CD4-positive, CD25-positive, alpha-beta regulatory T cell (primary cell): Measurements from ENCODE around the gene EEF1AKMT2. TPM values are rescaled to one million over a fixed set of nuclear protein-coding genes. Genes with fewer than 3 reads are reported as not detected.

Experiments
- ATAC-seq, 2 donors: fragments of 150-1000 bp; cut with Tn5 transposase; one replicate each; pipeline ENCODE4 v1.10.0; 2021; ENCODE audit warnings: low read depth in 2 of 2, moderate number of reproducible peaks in 2 of 2, moderate library complexity in 1 of 2
- DNase-seq, 3 donors: peaks; one replicate each; pipeline versions ENCODE4 v3.0.0 to v3.0.0-alpha.2; 2012 to 2022; ENCODE audit warnings: mixed read lengths in 1 of 3
- H3K27ac ChIP-seq: one replicate; pipeline ENCODE4 v1.7.0; 2013; ENCODE audit warnings: mild to moderate bottlenecking, low read length; ENCODE audit not compliant: insufficient read depth, poor library complexity, severe bottlenecking
- H3K27me3 ChIP-seq: one replicate; pipeline ENCODE4 v1.7.0; 2013; ENCODE audit warnings: low read length; ENCODE audit not compliant: control insufficient read depth, insufficient read depth
- H3K36me3 ChIP-seq: one replicate; pipeline ENCODE4 v1.7.0; 2013; ENCODE audit warnings: mild to moderate bottlenecking, low read length, moderate library complexity; ENCODE audit not compliant: control insufficient read depth, insufficient read depth
- H3K4me1 ChIP-seq: 2 replicates; pipeline ENCODE4 v1.7.0; 2013; ENCODE audit warnings: mild to moderate bottlenecking, low read length; ENCODE audit not compliant: insufficient read depth, control insufficient read depth, poor library complexity, severe bottlenecking
- H3K4me3 ChIP-seq: one replicate; pipeline ENCODE4 v1.7.0; 2013; ENCODE audit warnings: low read depth, mild to moderate bottlenecking, low read length, moderate library complexity
- H3K9me3 ChIP-seq, 2 experiments: 1 replicate in 1 of 2; 2 replicates in 1 of 2; pipeline ENCODE4 v1.7.0; 2013; ENCODE audit warnings: low read length in 2 of 2, mild to moderate bottlenecking in 1 of 2, moderate library complexity in 1 of 2; ENCODE audit not compliant: control insufficient read depth in 2 of 2
- H3K27ac Mint-ChIP-seq, 3 donors: one replicate each; pipeline ENCODE4 v1.8.0; 2020 to 2022; ENCODE audit warnings: mild to moderate bottlenecking in 3 of 3, mixed read lengths in 3 of 3, moderate library complexity in 2 of 3
- H3K27me3 Mint-ChIP-seq: one replicate; pipeline ENCODE4 v1.8.0; 2022; ENCODE audit warnings: mild to moderate bottlenecking, mixed read lengths
- H3K36me3 Mint-ChIP-seq: one replicate; pipeline ENCODE4 v1.8.0; 2020; ENCODE audit warnings: mixed read lengths
- H3K4me1 Mint-ChIP-seq, 4 donors: one replicate each; pipeline ENCODE4 v1.8.0; 2020 to 2022; ENCODE audit warnings: mixed read lengths in 4 of 4, mild to moderate bottlenecking in 1 of 4
- H3K4me3 Mint-ChIP-seq, 4 donors: one replicate each; pipeline ENCODE4 v1.8.0; 2020 to 2022; ENCODE audit warnings: mild to moderate bottlenecking in 4 of 4, mixed read lengths in 4 of 4, moderate library complexity in 3 of 4
- H3K9me3 Mint-ChIP-seq, 7 donors: one replicate each; pipeline ENCODE4 v1.8.0; 2020 to 2022; ENCODE audit warnings: mixed read lengths in 7 of 7, mild to moderate bottlenecking in 3 of 7, moderate library complexity in 2 of 7
- polyA plus RNA-seq, 4 donors: library from polyadenylated mRNA; unstranded; fragments of 300-500 nt; fragmentation: Illumina TruSeq; gene quantifications; one replicate each; pipeline ENCODE4 v1.2.3, GENCODE V29; 2021
- total RNA-seq: library from RNA; stranded (reverse); gene quantifications from one replicate; pipeline ENCODE4 v1.2.3, GENCODE V29; 2022

EEF1AKMT2 gene
- total and polyA plus RNA-seq, 5 donors from 2014 or later, result 15.9 to 30.5 (median 25.8) TPM

- DNase-seq, result no peak
- Mint-ChIP-seq H3K4me3 (peak overlapping the region; percentile 39 to 88 (median 80)), H3K9me3 (peaks cover 0 to 2% (median 0%) of the 10 kb centered on the region in 7 donors), H3K27ac (peak overlapping the region; percentile 86 to 99 (median 90)), H3K4me1 (peaks cover 31 to 98% (median 71%) of the 10 kb centered on the region in 4 donors), H3K27me3 (no peaks in the 10 kb centered on the region), H3K36me3 (peaks cover 24% of the 10 kb centered on the region)
- Histone ChIP-seq H3K4me3 (peak overlapping the region; percentile 68), H3K27ac (peak overlapping the region; percentile 94), H3K27me3 (no peaks in the 10 kb centered on the region), H3K9me3 (no peaks in the 10 kb centered on the region), H3K4me1 (peaks cover 96% of the 10 kb centered on the region), H3K36me3 (peaks cover 22% of the 10 kb centered on the region)
- no peak for ATAC-seq
Observed at GRCh38 chr10:124708922-124709520, 82.7 kb downstream of the EEF1AKMT2 start.

DNA sequence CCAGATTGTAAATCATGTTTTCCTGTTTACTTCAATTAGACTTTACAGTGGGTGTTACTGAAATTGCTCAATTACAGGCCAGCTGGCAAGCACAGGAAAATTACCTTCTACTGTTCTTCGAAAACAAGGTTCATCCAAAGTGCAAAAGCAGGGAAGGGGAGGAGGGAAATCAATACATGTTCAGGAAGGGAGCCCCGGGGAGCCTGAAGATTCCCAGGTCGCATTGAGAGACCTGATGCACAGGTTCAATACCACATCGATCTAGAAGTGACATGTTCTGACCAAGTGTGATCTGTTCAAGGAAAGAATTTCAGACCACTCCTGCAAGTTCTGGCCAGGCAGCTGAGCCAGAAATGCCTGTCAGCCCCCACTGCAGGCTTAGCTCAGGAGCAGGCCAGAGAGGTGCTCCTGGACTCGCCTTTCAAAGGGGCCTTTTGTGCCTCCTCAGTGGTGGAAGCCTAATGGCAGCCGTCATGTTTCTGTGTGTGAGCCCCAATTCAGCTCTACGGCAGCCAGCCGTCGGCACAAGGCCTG lies 83.4 kb downstream of the EEF1AKMT2 start:
- Mint-ChIP-seq H3K27ac (peak overlapping the region; percentile 90 to 99 (median 97)), H3K4me3 (peak overlapping the region; percentile 28 to 88 (median 76)), H3K36me3 (peaks cover 27% of the 10 kb centered on the region), H3K4me1 (peaks cover 25 to 98% (median 69%) of the 10 kb centered on the region in 4 donors), H3K9me3 (peaks cover 0 to 2% (median 0%) of the 10 kb centered on the region in 7 donors), H3K27me3 (no peaks in the 10 kb centered on the region)
- ATAC-seq (no peak), DNase-seq (peak in 1 of 3 donors; percentile 41)
- H3K27ac ChIP-seq, result peak overlapping the region; percentile 94
- no peaks in the 10 kb centered on the region for H3K9me3 ChIP-seq
- peak overlapping the region; percentile 68 for H3K4me3 ChIP-seq
- H3K36me3 ChIP-seq, result peaks cover 22% of the 10 kb centered on the region
- H3K27me3 ChIP-seq, result no peaks in the 10 kb centered on the region
- peaks cover 96% of the 10 kb centered on the region for H3K4me1 ChIP-seq

Other genes starting within 250 kb of the EEF1AKMT2 start
- 116 TPM for gene FAM53B, start 47.5 kb downstream of the EEF1AKMT2 start, total RNA-seq
- gene FAM53B, start 47.5 kb downstream of the EEF1AKMT2 start, polyA plus RNA-seq, result 10 to 100 TPM in 3 of 4 donors, 1 to 10 TPM in 1; 5.8 to 22.2 (median 14.4) TPM
- gene ABRAXAS2, start 9.9 kb upstream of the EEF1AKMT2 start, total RNA-seq, result 9.7 TPM
- gene ABRAXAS2, start 9.9 kb upstream of the EEF1AKMT2 start, polyA plus RNA-seq, result 10 to 100 TPM; 13.9 to 15.5 (median 14.7) TPM
- 27.8 TPM for gene ZRANB1, start 150.2 kb upstream of the EEF1AKMT2 start, total RNA-seq
- 1 to 10 TPM; 6.6 to 9.4 (median 6.8) TPM for gene ZRANB1, start 150.2 kb upstream of the EEF1AKMT2 start, polyA plus RNA-seq